ENCODE measurements around the gene NEDD4. TPM values are rescaled to one million over a fixed set of nuclear protein-coding genes. Genes with fewer than 3 reads are reported as not detected.

The NEDD4 gene
- total and polyA plus RNA-seq, 10 of the 15 experiments (the other 5 are each of a cell fraction or from before 2014, with no cell fraction given) = 1.3 to 7.7 (median 4.4) TPM

DNA sequence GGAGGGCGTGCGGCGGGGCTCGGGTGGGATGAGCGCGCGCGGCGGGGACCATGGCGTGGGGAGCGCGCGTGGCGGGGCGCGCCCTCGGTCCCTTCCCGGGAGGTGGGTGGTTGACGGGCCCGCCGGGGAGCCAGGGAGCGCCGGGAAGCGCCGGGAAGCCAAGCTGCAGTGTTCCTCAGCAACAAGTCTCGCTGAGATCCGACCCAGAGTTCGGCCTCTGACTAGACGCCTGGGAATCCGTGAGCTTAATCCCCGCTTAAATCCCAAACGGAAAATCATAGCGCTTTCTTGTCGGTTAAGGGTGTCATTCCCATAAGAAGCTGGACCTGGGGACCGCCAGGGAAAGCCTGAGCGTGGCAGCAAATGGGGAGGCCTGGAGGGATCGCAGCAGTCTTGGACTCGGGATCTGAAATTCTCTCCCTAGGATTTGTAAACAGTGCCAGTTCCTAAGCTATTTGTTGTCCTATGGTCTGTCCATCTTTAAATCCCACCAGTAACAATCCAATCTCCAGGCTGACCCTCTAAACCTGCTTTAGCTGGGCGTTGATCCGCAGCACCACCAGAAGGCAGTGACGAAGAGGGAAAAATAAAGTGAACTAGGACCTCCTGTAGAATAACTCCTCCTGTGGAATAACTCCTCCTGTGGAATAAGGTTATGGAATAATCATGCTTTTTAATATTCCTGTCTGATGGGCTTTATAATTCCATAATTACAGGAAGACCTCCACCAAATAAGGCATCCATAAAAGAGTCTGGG lies 570 bp upstream of the NEDD4 start (continued):
- TF ChIP-seq ZBTB33 (IDR thresholded peaks at IDR 0.05) = no peak
- no peak for TF ChIP-seq SUZ12 (IDR thresholded peaks at IDR 0.05; ENCODE audit: unreplicated experiment)
- TF ChIP-seq IKZF1 (conservative IDR thresholded peaks at IDR 0.05) = no peak; the same call in none of the 2 replicates
- TF ChIP-seq TCF12 (IDR thresholded peaks at IDR 0.05; ENCODE audit: low read depth, low read length) = no peak
- TF ChIP-seq MLLT1 (IDR thresholded peaks at IDR 0.05) = no peak
- TF ChIP-seq NBN (IDR thresholded peaks at IDR 0.05) = no peak
- TF ChIP-seq, protein P1, sequence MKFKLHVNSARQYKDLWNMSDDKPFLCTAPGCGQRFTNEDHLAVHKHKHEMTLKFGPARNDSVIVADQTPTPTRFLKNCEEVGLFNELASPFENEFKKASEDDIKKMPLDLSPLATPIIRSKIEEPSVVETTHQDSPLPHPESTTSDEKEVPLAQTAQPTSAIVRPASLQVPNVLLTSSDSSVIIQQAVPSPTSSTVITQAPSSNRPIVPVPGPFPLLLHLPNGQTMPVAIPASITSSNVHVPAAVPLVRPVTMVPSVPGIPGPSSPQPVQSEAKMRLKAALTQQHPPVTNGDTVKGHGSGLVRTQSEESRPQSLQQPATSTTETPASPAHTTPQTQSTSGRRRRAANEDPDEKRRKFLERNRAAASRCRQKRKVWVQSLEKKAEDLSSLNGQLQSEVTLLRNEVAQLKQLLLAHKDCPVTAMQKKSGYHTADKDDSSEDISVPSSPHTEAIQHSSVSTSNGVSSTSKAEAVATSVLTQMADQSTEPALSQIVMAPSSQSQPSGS (IDR thresholded peaks at IDR 0.05; ENCODE audit: low read length) = no peak
- TF ChIP-seq GATAD2B (conservative IDR thresholded peaks at IDR 0.05; ENCODE audit: low read depth) = no peak

All from GM12878 (cell line).